GM12878 (cell line): ENCODE measurements around the gene MAGI3. TPM values are rescaled to one million over a fixed set of nuclear protein-coding genes. Genes with fewer than 3 reads are reported as not detected.

Experiments used
- ATAC-seq: fragments of 200-7000 bp; cut with Tn5 transposase; 3 replicates; pipeline ENCODE4 v1.9.1; 2020; ENCODE audit warnings: mild to moderate bottlenecking, moderate library complexity
- BruUV-seq: library from RNA; stranded (reverse); fragments of 400-500 nt; replicated peaks from 2 replicates; lab custom pipeline; 2021; lab: Mats Ljungman, UMichigan
- CTCF ChIA-PET: fragments of 300-600 bp; sonication (Branson Sonifier 250); formaldehyde crosslinking; extraction: SDS; loops from one replicate; lab custom pipeline; 2021; ENCODE audit warnings: inconsistent platforms; lab: Yijun Ruan, JAX
- POLR2A ChIA-PET: fragments of 350-600 bp; formaldehyde crosslinking; extraction: SDS; loops from one replicate; lab custom pipeline; 2021; ENCODE audit warnings: inconsistent platforms; lab: Charles Lee
- RAD21 ChIA-PET: fragments of 300-600 bp; sonication (Branson Sonifier 250); formaldehyde crosslinking; loops from one replicate; lab custom pipeline; 2023; ENCODE audit warnings: antibody characterized with exemption; ENCODE audit not compliant: unreplicated experiment; lab: Charles Lee
- SMC1A ChIA-PET: fragments of 300-600 bp; sonication (Branson Sonifier 250); formaldehyde crosslinking; loops from one replicate; lab custom pipeline; 2023; ENCODE audit not compliant: unreplicated experiment, uncharacterized antibody; lab: Charles Lee
- DNase-seq: peaks from one replicate; pipeline ENCODE4 v3.0.0-alpha.2; 2011; ENCODE audit warnings: low read depth, low spot score
- FAIRE-seq: peaks from 3 replicates; lab custom pipeline; 2011; peaks lifted over from hg19 to GRCh38; lab: Jason Lieb, UNC
- H2AFZ ChIP-seq: 2 replicates; pipeline ENCODE4 v1.6.0; 2011; ENCODE audit warnings: low read depth, low read length, control low read depth; ENCODE audit not compliant: control insufficient read depth
- H3K27ac ChIP-seq: 2 replicates; pipeline ENCODE4 v1.5.1; 2011; ENCODE audit warnings: control low read depth; ENCODE audit not compliant: control insufficient read depth, insufficient read depth
- H3K27me3 ChIP-seq, 2 experiments: replicated peaks in 1 of 2; 2 replicates each; pipeline versions ENCODE4 v1.6.0 to v1.6.1; 2011; ENCODE audit warnings: low read length in 1 of 2; ENCODE audit not compliant: control insufficient read depth in 2 of 2, insufficient read depth in 2 of 2
- H3K36me3 ChIP-seq, 2 experiments: 2 replicates each; pipeline ENCODE4 v1.5.1; 2011; ENCODE audit warnings: low read length in 1 of 2; ENCODE audit not compliant: control insufficient read depth in 2 of 2, insufficient read depth in 2 of 2
- H3K4me1 ChIP-seq: 2 replicates; pipeline ENCODE4 v1.6.1; 2011; ENCODE audit warnings: mild to moderate bottlenecking, low read length, moderate library complexity, mixed read lengths; ENCODE audit not compliant: control insufficient read depth, insufficient read depth
- H3K4me2 ChIP-seq: 2 replicates; pipeline ENCODE4 v1.6.0; 2011; ENCODE audit warnings: control low read depth; ENCODE audit not compliant: control insufficient read depth, insufficient read depth
- H3K4me3 ChIP-seq: fragments of 200-600 bp; sonication (generic); 2 replicates; pipeline ENCODE4 v1.5.1; 2016
- H3K79me2 ChIP-seq: 2 replicates; pipeline ENCODE4 v1.6.0; 2011; ENCODE audit warnings: low read length; ENCODE audit not compliant: control insufficient read depth, insufficient read depth
- H3K9ac ChIP-seq: 2 replicates; pipeline ENCODE4 v1.8.0; 2011; ENCODE audit warnings: low read length, control low read depth, mixed read lengths; ENCODE audit not compliant: control insufficient read depth, insufficient read depth
- H3K9me3 ChIP-seq: replicated peaks from 3 replicates; pipeline ENCODE4 v1.5.1; 2011; ENCODE audit warnings: mild to moderate bottlenecking, low read length; ENCODE audit not compliant: control insufficient read depth, insufficient read depth
- H4K20me1 ChIP-seq: 2 replicates; pipeline ENCODE4 v1.6.0; 2011; ENCODE audit not compliant: control insufficient read depth, insufficient read depth
- BCL11A ChIP-seq: IDR thresholded peaks from 2 replicates; pipeline ENCODE4 v1.6.1; 2011; ENCODE audit warnings: low read depth, low read length
- BHLHE40 ChIP-seq, 2 experiments: fragments of 450-650 bp in 1 of 2; IDR thresholded peaks; 2 replicates each; pipeline ENCODE4 v1.6.1; 2011 to 2017; ENCODE audit warnings: low read depth in 2 of 2, borderline replicate concordance in 1 of 2, improper control_type of control experiment in 1 of 2, low read length in 1 of 2, mild to moderate bottlenecking in 1 of 2
- CBX3 ChIP-seq: fragments of 200-600 bp; sonication (generic); IDR thresholded peaks from 2 replicates; pipeline ENCODE4 v1.6.1; 2016; ENCODE audit warnings: low read depth, borderline replicate concordance
- IKZF1 ChIP-seq: fragments of 450-650 bp; conservative IDR thresholded peaks from 2 replicates; pipeline ENCODE4 v1.6.1; 2017; ENCODE audit warnings: antibody characterized with exemption, mild to moderate bottlenecking
- KLF5 ChIP-seq: fragments of 450-650 bp; IDR thresholded peaks from 2 replicates; pipeline ENCODE4 v1.6.1; 2014; ENCODE audit warnings: mild to moderate bottlenecking; ENCODE audit not compliant: partially characterized antibody
- MYB ChIP-seq: fragments of 150-350 bp; IDR thresholded peaks from 2 replicates; pipeline ENCODE4 v1.6.1; 2014; ENCODE audit warnings: mild to moderate bottlenecking, low read depth, low read length, borderline replicate concordance
- PAX8 ChIP-seq: fragments of 450-650 bp; IDR thresholded peaks from 2 replicates; pipeline ENCODE4 v1.6.1; 2017; ENCODE audit warnings: mild to moderate bottlenecking, moderate library complexity
- POLR2AphosphoS5 ChIP-seq: IDR thresholded peaks from 2 replicates; pipeline ENCODE4 v1.6.1; 2011; ENCODE audit warnings: mild to moderate bottlenecking, low read length, inconsistent platforms
- RCOR1 ChIP-seq: conservative IDR thresholded peaks from 2 replicates; pipeline ENCODE4 v1.6.1; 2012; ENCODE audit warnings: low read depth, low read length, improper control_type of control experiment
- SIX5 ChIP-seq: IDR thresholded peaks from 2 replicates; pipeline ENCODE4 v1.6.1; 2011; ENCODE audit warnings: mild to moderate bottlenecking, low read depth, low read length, moderate library complexity; ENCODE audit not compliant: severe bottlenecking
- SMC3 ChIP-seq: IDR thresholded peaks from 2 replicates; pipeline ENCODE4 v1.6.1; 2011; ENCODE audit warnings: low read length, improper control_type of control experiment, borderline replicate concordance
- WGBS: methylation state at CpG from one replicate; pipeline ENCODE4 v1.1.6; 2016; ENCODE audit warnings: low lambda C conversion rate; ENCODE audit not compliant: insufficient replicate concordance, insufficient coverage; ENCODE audit errors: missing lambda C conversion rate; 5-methylcytosine and 5-hydroxymethylcytosine counted together
- in situ Hi-C: fragments of 300-500 bp; cut with MboI; formaldehyde crosslinking; loops from 9 replicates; pipeline ENCODE4 v1.14.3; 2018; ENCODE audit warnings: mixed read lengths
- intact Hi-C: fragments of 100-400 bp; cut with micrococcal nuclease; formaldehyde crosslinking; loops from one replicate; pipeline ENCODE4 v1.14.2; 2022; ENCODE audit not compliant: unreplicated experiment
- polyA plus RNA-seq, 11 experiments: library from polyadenylated mRNA; depleted of rRNA in 4 of 11; unstranded in 6 of 11; stranded (reverse) in 5 of 11; fragments of >200 nt; fragmentation: Nextera tagmentation in 4 of 11; fragmentation: Illumina TruSeq in 1 of 11; extraction: Ambion mirVana in 4 of 11; extraction: Trizol in 1 of 11; gene quantifications; 1 replicate in 1 of 11; 2 replicates in 10 of 11; pipeline versions ENCODE4 v1.2.1 to v1.2.3, GENCODE V29; 2011 to 2016; ENCODE audit warnings: inconsistent platforms in 2 of 11, missing spikeins in 2 of 11, low read depth in 1 of 11
- total RNA-seq, 4 experiments: library from RNA; depleted of rRNA in 3 of 4; stranded (reverse); fragments of >200 nt in 3 of 4; fragmentation: Illumina TruSeq in 1 of 4; extraction: Trizol in 1 of 4; gene quantifications; 2 replicates each; pipeline versions ENCODE4 v1.2.1 to v1.2.3, GENCODE V29; 2013 to 2021
- TF ChIP-seq, protein P1 (sequence below): fragments of 150-350 bp; IDR thresholded peaks from 2 replicates; pipeline ENCODE4 v1.6.1; 2014; ENCODE audit warnings: mild to moderate bottlenecking, low read depth, low read length

MAGI3 gene
- total and polyA plus RNA-seq, 10 of the 15 experiments (the other 5 are each of a cell fraction or from before 2014, with no cell fraction given): 0.17 to 0.65 (median 0.32) TPM

DNA sequence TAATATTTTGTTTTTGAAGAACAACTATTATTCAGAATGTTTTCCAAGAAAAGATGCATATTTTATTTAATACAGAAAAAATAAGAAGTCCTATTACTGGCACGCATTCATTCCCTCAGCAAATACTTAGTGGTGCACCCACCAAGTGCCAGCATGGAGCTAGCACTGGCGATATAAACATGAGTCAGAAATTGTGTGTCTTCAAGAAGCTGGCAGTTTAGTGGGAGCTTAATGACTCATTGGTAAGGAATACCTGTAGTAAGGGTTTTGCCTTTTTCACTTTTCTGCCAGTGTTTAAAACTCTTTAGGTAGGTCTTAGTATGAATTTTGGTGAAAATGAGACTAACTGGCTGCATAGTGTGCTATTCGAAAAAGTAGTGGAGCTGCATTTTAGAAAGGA, 6.3 kb downstream of the MAGI3 start:
- ChIA-PET POLR2A (no interaction called here), SMC1A (no interaction called here), CTCF (interaction anchor here (0.7 kb wide), 1 partner anchor 1624 kb away, joined by 3 read pairs; no protein-coding TSS in a partner anchor), RAD21 (no interaction called here)
- Histone ChIP-seq H3K27me3 (peaks cover 0 to 5% of the 10 kb centered on the region in 2 experiments; a peak in 2 of 4 replicates), H4K20me1 (no peaks in the 10 kb centered on the region), H2AFZ (no peak overlapping the region), H3K79me2 (no peaks in the 10 kb centered on the region), H3K4me1 (peaks cover 3% of the 10 kb centered on the region; the same call in 1 of the 2 replicates), H3K36me3 (no peaks in the 10 kb centered on the region), H3K4me3 (no peak overlapping the region), H3K9ac (no peak overlapping the region), H3K4me2 (no peak overlapping the region), H3K9me3 (no peaks in the 10 kb centered on the region), H3K27ac (no peak overlapping the region)
- TF ChIP-seq KLF5 (no peak), SMC3 (no peak), PAX8 (no peak), SIX5 (no peak), BCL11A (no peak), MYB (no peak), RCOR1 (no peak), POLR2AphosphoS5 (no peak), CBX3 (no peak), BHLHE40 (IDR thresholded peaks at IDR 0.05; ENCODE audit: borderline replicate concordance in 1 of 2, low read depth in 2 of 2, low read length in 1 of 2) (no peak), IKZF1 (no peak)
- TF ChIP-seq, protein P1, sequence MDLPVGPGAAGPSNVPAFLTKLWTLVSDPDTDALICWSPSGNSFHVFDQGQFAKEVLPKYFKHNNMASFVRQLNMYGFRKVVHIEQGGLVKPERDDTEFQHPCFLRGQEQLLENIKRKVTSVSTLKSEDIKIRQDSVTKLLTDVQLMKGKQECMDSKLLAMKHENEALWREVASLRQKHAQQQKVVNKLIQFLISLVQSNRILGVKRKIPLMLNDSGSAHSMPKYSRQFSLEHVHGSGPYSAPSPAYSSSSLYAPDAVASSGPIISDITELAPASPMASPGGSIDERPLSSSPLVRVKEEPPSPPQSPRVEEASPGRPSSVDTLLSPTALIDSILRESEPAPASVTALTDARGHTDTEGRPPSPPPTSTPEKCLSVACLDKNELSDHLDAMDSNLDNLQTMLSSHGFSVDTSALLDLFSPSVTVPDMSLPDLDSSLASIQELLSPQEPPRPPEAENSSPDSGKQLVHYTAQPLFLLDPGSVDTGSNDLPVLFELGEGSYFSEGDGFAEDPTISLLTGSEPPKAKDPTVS: no peak
- WGBS: 91% methylated on average over 3 of the region's 3 CpGs
- intact Hi-C loops (loop anchor here (10.0 kb wide), 1 partner anchor 682 kb away; the partner anchor contains the start of gene PPM1J), in situ Hi-C loops (no loop called here)
- DNase-seq (no peak), ATAC-seq (no peak), FAIRE-seq (no peak)
- no TSS peak for BruUV-seq
